Stimulated activated CD4-positive, alpha-beta T cell treated with anti-CD3 and anti-CD28 coated beads, Interleukin-15, amount 100 ng/mL, for 48 hours (primary cell): Measurements from ENCODE around the gene POMZP3.
"Not testable (repeated sequence)": the region's sequence is repeated elsewhere in the genome, so short reads cannot be mapped to it uniquely, and the experiment has no call there.

Experiments used
- DNase-seq, 2 donors: peaks; one replicate each; pipeline ENCODE4 v3.0.0-alpha.2; 2020; ENCODE audit warnings: low read depth in 2 of 2

POMZP3 gene

GRCh38 chr7:76626989-76627642 is at the start of gene POMZP3:
TSS of gene POMZP3 (minus strand) at chr7:76627279. CDS start at chr7:76626064, 1,215 bp downstream.
- DNase-seq = not testable (repeated sequence)

GRCh38 chr7:76675783-76676182 is 48.7 kb upstream of the POMZP3 start:
- DNase-seq = not testable (repeated sequence)

GRCh38 chr7:76673346-76673745 is 46.3 kb upstream of the POMZP3 start:
- DNase-seq = not testable (repeated sequence)

GRCh38 chr7:76659212-76659611 is 32.1 kb upstream of the POMZP3 start:
- DNase-seq = not testable (repeated sequence)

- not testable (repeated sequence) for DNase-seq
Observed at GRCh38 chr7:76656425-76656824, 29.3 kb upstream of the POMZP3 start.

GRCh38 chr7:76642620-76643019 is 15.5 kb upstream of the POMZP3 start:
- DNase-seq = not testable (repeated sequence)

- DNase-seq = not testable (repeated sequence)
Observed at GRCh38 chr7:76637061-76637691, 10.1 kb upstream of the POMZP3 start.

- DNase-seq = not testable (repeated sequence)
Observed at GRCh38 chr7:76626581-76626980, 498 bp downstream of the POMZP3 start.

- DNase-seq = not testable (repeated sequence)
Observed at GRCh38 chr7:76619439-76620190, 7.5 kb downstream of the POMZP3 start.

- not testable (repeated sequence) for DNase-seq
Observed at GRCh38 chr7:76613783-76614182, 13.3 kb downstream of the POMZP3 start.

GRCh38 chr7:76612232-76612631 is 14.8 kb downstream of the POMZP3 start:
- DNase-seq = not testable (repeated sequence)

- not testable (repeated sequence) for DNase-seq
Observed at GRCh38 chr7:76609864-76610263, 17.2 kb downstream of the POMZP3 start.

GRCh38 chr7:76608469-76608868 is 18.6 kb downstream of the POMZP3 start:
- DNase-seq = not testable (repeated sequence)

GRCh38 chr7:76606027-76606426 is 21.1 kb downstream of the POMZP3 start:
- peak; percentile 36 to 58 for DNase-seq

- not testable (repeated sequence) for DNase-seq
Observed at GRCh38 chr7:76600650-76601049, 26.4 kb downstream of the POMZP3 start.

GRCh38 chr7:76600116-76600482 is 27.0 kb downstream of the POMZP3 start:
- not testable (repeated sequence) for DNase-seq

GRCh38 chr7:76598590-76599264 is 28.4 kb downstream of the POMZP3 start:
- not testable (repeated sequence) for DNase-seq

- not testable (repeated sequence) for DNase-seq
Observed at GRCh38 chr7:76597288-76597687, 29.8 kb downstream of the POMZP3 start.

GRCh38 chr7:76592694-76593093 is 34.4 kb downstream of the POMZP3 start:
- not testable (repeated sequence) for DNase-seq

GRCh38 chr7:76591602-76592304 is 35.3 kb downstream of the POMZP3 start:
- DNase-seq = not testable (repeated sequence)

- not testable (repeated sequence) for DNase-seq
Observed at GRCh38 chr7:76591033-76591432, 36.0 kb downstream of the POMZP3 start.
